GM12878 (cell line): ENCODE results near the gene CAMLG. TPM values are rescaled to one million over a fixed set of nuclear protein-coding genes. Genes with fewer than 3 reads are reported as not detected.

ENCODE experiments used
- ATAC-seq: fragments of 200-7000 bp; cut with Tn5 transposase; 3 replicates; pipeline ENCODE4 v1.9.1; 2020; ENCODE audit warnings: mild to moderate bottlenecking, moderate library complexity
- BruUV-seq: library from RNA; stranded (reverse); fragments of 400-500 nt; replicated peaks from 2 replicates; lab custom pipeline; 2021; lab: Mats Ljungman, UMichigan
- CTCF ChIA-PET: fragments of 300-600 bp; sonication (Branson Sonifier 250); formaldehyde crosslinking; extraction: SDS; loops from one replicate; lab custom pipeline; 2021; ENCODE audit warnings: inconsistent platforms; lab: Yijun Ruan, JAX
- POLR2A ChIA-PET: fragments of 350-600 bp; formaldehyde crosslinking; extraction: SDS; loops from one replicate; lab custom pipeline; 2021; ENCODE audit warnings: inconsistent platforms; lab: Charles Lee
- RAD21 ChIA-PET: fragments of 300-600 bp; sonication (Branson Sonifier 250); formaldehyde crosslinking; loops from one replicate; lab custom pipeline; 2023; ENCODE audit warnings: antibody characterized with exemption; ENCODE audit not compliant: unreplicated experiment; lab: Charles Lee
- SMC1A ChIA-PET: fragments of 300-600 bp; sonication (Branson Sonifier 250); formaldehyde crosslinking; loops from one replicate; lab custom pipeline; 2023; ENCODE audit not compliant: unreplicated experiment, uncharacterized antibody; lab: Charles Lee
- DNase-seq: peaks from one replicate; pipeline ENCODE4 v3.0.0-alpha.2; 2011; ENCODE audit warnings: low read depth, low spot score
- FAIRE-seq: peaks from 3 replicates; lab custom pipeline; 2011; peaks lifted over from hg19 to GRCh38; lab: Jason Lieb, UNC
- H2AFZ ChIP-seq: 2 replicates; pipeline ENCODE4 v1.6.0; 2011; ENCODE audit warnings: low read depth, low read length, control low read depth; ENCODE audit not compliant: control insufficient read depth
- H3K27ac ChIP-seq: 2 replicates; pipeline ENCODE4 v1.5.1; 2011; ENCODE audit warnings: control low read depth; ENCODE audit not compliant: control insufficient read depth, insufficient read depth
- H3K27me3 ChIP-seq, 2 experiments: replicated peaks in 1 of 2; 2 replicates each; pipeline versions ENCODE4 v1.6.0 to v1.6.1; 2011; ENCODE audit warnings: low read length in 1 of 2; ENCODE audit not compliant: control insufficient read depth in 2 of 2, insufficient read depth in 2 of 2
- H3K36me3 ChIP-seq, 2 experiments: 2 replicates each; pipeline ENCODE4 v1.5.1; 2011; ENCODE audit warnings: low read length in 1 of 2; ENCODE audit not compliant: control insufficient read depth in 2 of 2, insufficient read depth in 2 of 2
- H3K4me1 ChIP-seq: 2 replicates; pipeline ENCODE4 v1.6.1; 2011; ENCODE audit warnings: mild to moderate bottlenecking, low read length, moderate library complexity, mixed read lengths; ENCODE audit not compliant: control insufficient read depth, insufficient read depth
- H3K4me2 ChIP-seq: 2 replicates; pipeline ENCODE4 v1.6.0; 2011; ENCODE audit warnings: control low read depth; ENCODE audit not compliant: control insufficient read depth, insufficient read depth
- H3K4me3 ChIP-seq: fragments of 200-600 bp; sonication (generic); 2 replicates; pipeline ENCODE4 v1.5.1; 2016
- H3K79me2 ChIP-seq: 2 replicates; pipeline ENCODE4 v1.6.0; 2011; ENCODE audit warnings: low read length; ENCODE audit not compliant: control insufficient read depth, insufficient read depth
- H3K9ac ChIP-seq: 2 replicates; pipeline ENCODE4 v1.8.0; 2011; ENCODE audit warnings: low read length, control low read depth, mixed read lengths; ENCODE audit not compliant: control insufficient read depth, insufficient read depth
- H3K9me3 ChIP-seq: replicated peaks from 3 replicates; pipeline ENCODE4 v1.5.1; 2011; ENCODE audit warnings: mild to moderate bottlenecking, low read length; ENCODE audit not compliant: control insufficient read depth, insufficient read depth
- H4K20me1 ChIP-seq: 2 replicates; pipeline ENCODE4 v1.6.0; 2011; ENCODE audit not compliant: control insufficient read depth, insufficient read depth
- BCL11A ChIP-seq: IDR thresholded peaks from 2 replicates; pipeline ENCODE4 v1.6.1; 2011; ENCODE audit warnings: low read depth, low read length
- CHD4 ChIP-seq: fragments of 200-600 bp; sonication (generic); IDR thresholded peaks from 2 replicates; pipeline ENCODE4 v1.6.1; 2016; ENCODE audit warnings: mild to moderate bottlenecking
- HDAC6 ChIP-seq: fragments of 200-600 bp; sonication (generic); IDR thresholded peaks from one replicate; pipeline ENCODE4 v1.8.0; 2017; ENCODE audit warnings: antibody characterized with exemption; ENCODE audit not compliant: unreplicated experiment
- MXI1 ChIP-seq: fragments of 150-350 bp; IDR thresholded peaks from 2 replicates; pipeline ENCODE4 v1.6.1; 2011; ENCODE audit warnings: low read depth, mild to moderate bottlenecking, inconsistent platforms, low read length, improper control_type of control experiment
- NRF1 ChIP-seq: conservative IDR thresholded peaks from 2 replicates; pipeline ENCODE4 v1.6.1; 2011; ENCODE audit warnings: mild to moderate bottlenecking, low read depth, low read length, improper control_type of control experiment
- POLR2A ChIP-seq: IDR thresholded peaks from 2 replicates; pipeline ENCODE4 v1.6.1; 2011; ENCODE audit warnings: low read depth, mild to moderate bottlenecking, low read length
- RUNX3 ChIP-seq: IDR thresholded peaks from 2 replicates; pipeline ENCODE4 v1.6.1; 2012; ENCODE audit warnings: low read length, inconsistent platforms
- SIX5 ChIP-seq: IDR thresholded peaks from 2 replicates; pipeline ENCODE4 v1.6.1; 2011; ENCODE audit warnings: mild to moderate bottlenecking, low read depth, low read length, moderate library complexity; ENCODE audit not compliant: severe bottlenecking
- SMARCA5 ChIP-seq: fragments of 450-650 bp; IDR thresholded peaks from 2 replicates; pipeline ENCODE4 v1.6.1; 2017; ENCODE audit warnings: mild to moderate bottlenecking
- SP1 ChIP-seq: IDR thresholded peaks from one replicate; pipeline ENCODE4 v1.6.1; 2011; ENCODE audit warnings: low read depth, low read length
- TARDBP ChIP-seq: IDR thresholded peaks from 2 replicates; pipeline ENCODE4 v1.6.1; 2016; ENCODE audit warnings: borderline replicate concordance
- USF2 ChIP-seq: IDR thresholded peaks from 2 replicates; pipeline ENCODE4 v1.6.1; 2011; ENCODE audit warnings: low read depth, low read length, improper control_type of control experiment, borderline replicate concordance
- ZNF274 ChIP-seq: IDR thresholded peaks from one replicate; pipeline ENCODE4 v1.8.0; 2011; ENCODE audit not compliant: insufficient read length, insufficient read depth
- ZSCAN29 ChIP-seq: fragments of 450-650 bp; IDR thresholded peaks from 2 replicates; pipeline ENCODE4 v1.6.1; 2017; ENCODE audit warnings: mild to moderate bottlenecking, moderate library complexity
- WGBS: methylation state at CpG from one replicate; pipeline ENCODE4 v1.1.6; 2016; ENCODE audit warnings: low lambda C conversion rate; ENCODE audit not compliant: insufficient replicate concordance, insufficient coverage; ENCODE audit errors: missing lambda C conversion rate; 5-methylcytosine and 5-hydroxymethylcytosine counted together
- in situ Hi-C: fragments of 300-500 bp; cut with MboI; formaldehyde crosslinking; loops from 9 replicates; pipeline ENCODE4 v1.14.3; 2018; ENCODE audit warnings: mixed read lengths
- intact Hi-C: fragments of 100-400 bp; cut with micrococcal nuclease; formaldehyde crosslinking; loops from one replicate; pipeline ENCODE4 v1.14.2; 2022; ENCODE audit not compliant: unreplicated experiment
- polyA plus RNA-seq, 11 experiments: library from polyadenylated mRNA; depleted of rRNA in 4 of 11; unstranded in 6 of 11; stranded (reverse) in 5 of 11; fragments of >200 nt; fragmentation: Nextera tagmentation in 4 of 11; fragmentation: Illumina TruSeq in 1 of 11; extraction: Ambion mirVana in 4 of 11; extraction: Trizol in 1 of 11; gene quantifications; 1 replicate in 1 of 11; 2 replicates in 10 of 11; pipeline versions ENCODE4 v1.2.1 to v1.2.3, GENCODE V29; 2011 to 2016; ENCODE audit warnings: inconsistent platforms in 2 of 11, missing spikeins in 2 of 11, low read depth in 1 of 11
- total RNA-seq, 4 experiments: library from RNA; depleted of rRNA in 3 of 4; stranded (reverse); fragments of >200 nt in 3 of 4; fragmentation: Illumina TruSeq in 1 of 4; extraction: Trizol in 1 of 4; gene quantifications; 2 replicates each; pipeline versions ENCODE4 v1.2.1 to v1.2.3, GENCODE V29; 2013 to 2021
- TF ChIP-seq, protein P1 (sequence below): IDR thresholded peaks from 2 replicates; pipeline ENCODE4 v1.6.1; 2011; ENCODE audit warnings: mild to moderate bottlenecking, low read depth, low read length, moderate library complexity; ENCODE audit not compliant: insufficient replicate concordance
- TF ChIP-seq, protein P2 (sequence below): fragments of 150-350 bp; IDR thresholded peaks from 2 replicates; pipeline ENCODE4 v1.6.1; 2016; ENCODE audit warnings: low read depth, low read length
- TF ChIP-seq, protein P3 (sequence below): fragments of 450-650 bp; IDR thresholded peaks from 2 replicates; pipeline ENCODE4 v1.6.1; 2016; ENCODE audit warnings: mild to moderate bottlenecking, moderate library complexity, borderline replicate concordance

CAMLG gene
- total and polyA plus RNA-seq, 10 of the 15 experiments (the other 5 are each of a cell fraction or from before 2014, with no cell fraction given) = 18.5 to 51.7 (median 25.5) TPM

GRCh38 chr5:134714541-134714940, 23.8 kb upstream of the CAMLG start:
- ChIA-PET POLR2A (interaction anchor here (0.6 kb wide), 1 partner anchor 107 kb away, joined by 3 read pairs; no protein-coding TSS in a partner anchor), CTCF (no interaction called here), SMC1A (interaction anchor here (1.0 to 1.3 kb wide), 3 partner anchors 22 to 59 kb away, joined by 3 to 6 read pairs (median 3); no protein-coding TSS in a partner anchor), RAD21 (no interaction called here)
- WGBS = 98% methylated on average over 3 of the region's 3 CpGs
- no peaks in the 10 kb centered on the region for H3K27me3 ChIP-seq
- no peaks in the 10 kb centered on the region for H4K20me1 ChIP-seq
- H2AFZ ChIP-seq = no peak overlapping the region
- ATAC-seq (no peak), DNase-seq (no peak), FAIRE-seq (no peak)
- H3K36me3 ChIP-seq = peaks cover 2 to 34% of the 10 kb centered on the region in 2 experiments
- no peaks in the 10 kb centered on the region for H3K79me2 ChIP-seq
- H3K4me3 ChIP-seq = no peak overlapping the region
- BruUV-seq = no TSS peak
- intact Hi-C loops = no loop called here
- H3K4me2 ChIP-seq = no peak overlapping the region
- in situ Hi-C loops = no loop called here
- no peak overlapping the region for H3K9ac ChIP-seq
- H3K27ac ChIP-seq = no peak overlapping the region
- no peaks in the 10 kb centered on the region for H3K9me3 ChIP-seq
- no peaks in the 10 kb centered on the region for H3K4me1 ChIP-seq
- TF ChIP-seq USF2 (no peak), MXI1 (no peak), BCL11A (no peak), POLR2A (no peak), SIX5 (no peak), NRF1 (no peak), ZNF274 (no peak), RUNX3 (no peak), HDAC6 (no peak), CHD4 (no peak), TARDBP (no peak), ZSCAN29 (no peak), SP1 (no peak), SMARCA5 (no peak)
- TF ChIP-seq, protein P1, sequence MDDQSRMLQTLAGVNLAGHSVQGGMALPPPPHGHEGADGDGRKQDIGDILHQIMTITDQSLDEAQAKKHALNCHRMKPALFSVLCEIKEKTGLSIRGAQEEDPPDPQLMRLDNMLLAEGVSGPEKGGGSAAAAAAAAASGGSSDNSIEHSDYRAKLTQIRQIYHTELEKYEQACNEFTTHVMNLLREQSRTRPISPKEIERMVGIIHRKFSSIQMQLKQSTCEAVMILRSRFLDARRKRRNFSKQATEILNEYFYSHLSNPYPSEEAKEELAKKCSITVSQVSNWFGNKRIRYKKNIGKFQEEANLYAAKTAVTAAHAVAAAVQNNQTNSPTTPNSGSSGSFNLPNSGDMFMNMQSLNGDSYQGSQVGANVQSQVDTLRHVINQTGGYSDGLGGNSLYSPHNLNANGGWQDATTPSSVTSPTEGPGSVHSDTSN = no peak
- TF ChIP-seq, protein P2, sequence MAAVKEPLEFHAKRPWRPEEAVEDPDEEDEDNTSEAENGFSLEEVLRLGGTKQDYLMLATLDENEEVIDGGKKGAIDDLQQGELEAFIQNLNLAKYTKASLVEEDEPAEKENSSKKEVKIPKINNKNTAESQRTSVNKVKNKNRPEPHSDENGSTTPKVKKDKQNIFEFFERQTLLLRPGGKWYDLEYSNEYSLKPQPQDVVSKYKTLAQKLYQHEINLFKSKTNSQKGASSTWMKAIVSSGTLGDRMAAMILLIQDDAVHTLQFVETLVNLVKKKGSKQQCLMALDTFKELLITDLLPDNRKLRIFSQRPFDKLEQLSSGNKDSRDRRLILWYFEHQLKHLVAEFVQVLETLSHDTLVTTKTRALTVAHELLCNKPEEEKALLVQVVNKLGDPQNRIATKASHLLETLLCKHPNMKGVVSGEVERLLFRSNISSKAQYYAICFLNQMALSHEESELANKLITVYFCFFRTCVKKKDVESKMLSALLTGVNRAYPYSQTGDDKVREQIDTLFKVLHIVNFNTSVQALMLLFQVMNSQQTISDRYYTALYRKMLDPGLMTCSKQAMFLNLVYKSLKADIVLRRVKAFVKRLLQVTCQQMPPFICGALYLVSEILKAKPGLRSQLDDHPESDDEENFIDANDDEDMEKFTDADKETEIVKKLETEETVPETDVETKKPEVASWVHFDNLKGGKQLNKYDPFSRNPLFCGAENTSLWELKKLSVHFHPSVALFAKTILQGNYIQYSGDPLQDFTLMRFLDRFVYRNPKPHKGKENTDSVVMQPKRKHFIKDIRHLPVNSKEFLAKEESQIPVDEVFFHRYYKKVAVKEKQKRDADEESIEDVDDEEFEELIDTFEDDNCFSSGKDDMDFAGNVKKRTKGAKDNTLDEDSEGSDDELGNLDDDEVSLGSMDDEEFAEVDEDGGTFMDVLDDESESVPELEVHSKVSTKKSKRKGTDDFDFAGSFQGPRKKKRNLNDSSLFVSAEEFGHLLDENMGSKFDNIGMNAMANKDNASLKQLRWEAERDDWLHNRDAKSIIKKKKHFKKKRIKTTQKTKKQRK = no peak
- TF ChIP-seq, protein P3, sequence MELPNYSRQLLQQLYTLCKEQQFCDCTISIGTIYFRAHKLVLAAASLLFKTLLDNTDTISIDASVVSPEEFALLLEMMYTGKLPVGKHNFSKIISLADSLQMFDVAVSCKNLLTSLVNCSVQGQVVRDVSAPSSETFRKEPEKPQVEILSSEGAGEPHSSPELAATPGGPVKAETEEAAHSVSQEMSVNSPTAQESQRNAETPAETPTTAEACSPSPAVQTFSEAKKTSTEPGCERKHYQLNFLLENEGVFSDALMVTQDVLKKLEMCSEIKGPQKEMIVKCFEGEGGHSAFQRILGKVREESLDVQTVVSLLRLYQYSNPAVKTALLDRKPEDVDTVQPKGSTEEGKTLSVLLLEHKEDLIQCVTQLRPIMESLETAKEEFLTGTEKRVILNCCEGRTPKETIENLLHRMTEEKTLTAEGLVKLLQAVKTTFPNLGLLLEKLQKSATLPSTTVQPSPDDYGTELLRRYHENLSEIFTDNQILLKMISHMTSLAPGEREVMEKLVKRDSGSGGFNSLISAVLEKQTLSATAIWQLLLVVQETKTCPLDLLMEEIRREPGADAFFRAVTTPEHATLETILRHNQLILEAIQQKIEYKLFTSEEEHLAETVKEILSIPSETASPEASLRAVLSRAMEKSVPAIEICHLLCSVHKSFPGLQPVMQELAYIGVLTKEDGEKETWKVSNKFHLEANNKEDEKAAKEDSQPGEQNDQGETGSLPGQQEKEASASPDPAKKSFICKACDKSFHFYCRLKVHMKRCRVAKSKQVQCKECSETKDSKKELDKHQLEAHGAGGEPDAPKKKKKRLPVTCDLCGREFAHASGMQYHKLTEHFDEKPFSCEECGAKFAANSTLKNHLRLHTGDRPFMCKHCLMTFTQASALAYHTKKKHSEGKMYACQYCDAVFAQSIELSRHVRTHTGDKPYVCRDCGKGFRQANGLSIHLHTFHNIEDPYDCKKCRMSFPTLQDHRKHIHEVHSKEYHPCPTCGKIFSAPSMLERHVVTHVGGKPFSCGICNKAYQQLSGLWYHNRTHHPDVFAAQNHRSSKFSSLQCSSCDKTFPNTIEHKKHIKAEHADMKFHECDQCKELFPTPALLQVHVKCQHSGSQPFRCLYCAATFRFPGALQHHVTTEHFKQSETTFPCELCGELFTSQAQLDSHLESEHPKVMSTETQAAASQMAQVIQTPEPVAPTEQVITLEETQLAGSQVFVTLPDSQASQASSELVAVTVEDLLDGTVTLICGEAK = no peak
